HTERT RPE-1 (cell line): ENCODE measurements around the gene USP25.

Experiments used
- in situ Hi-C: fragments of 300-500 bp; cut with MboI; formaldehyde crosslinking; loops from 4 replicates; pipeline ENCODE4 v1.14.3; 2020; ENCODE audit warnings: low sequenced_read_pairs

Gene USP25

GRCh38 chr21:15929536-15929935, 199.8 kb downstream of the USP25 start:
- in situ Hi-C loops, result no loop called here
